CD14-positive monocyte (primary cell): ENCODE data around the gene JMJD1C. TPM values are rescaled to one million over a fixed set of nuclear protein-coding genes. Genes with fewer than 3 reads are reported as not detected.

ENCODE experiments used
- DNase-seq, 3 donors: peaks; one replicate each; pipeline ENCODE4 v3.0.0-alpha.2; 2011 to 2022
- H2AFZ ChIP-seq: 2 replicates; pipeline ENCODE4 v1.6.0; 2012; ENCODE audit warnings: mild to moderate bottlenecking, low read depth, low read length, inconsistent platforms; ENCODE audit not compliant: insufficient read depth, poor library complexity, severe bottlenecking
- H3K27ac ChIP-seq, 2 donors: 1 replicate in 1 of 2; 2 replicates in 1 of 2; pipeline ENCODE4 v1.5.1; 2012 to 2013; ENCODE audit warnings: low read length in 2 of 2, control low read depth in 1 of 2, inconsistent platforms in 1 of 2, low read depth in 1 of 2, mild to moderate bottlenecking in 1 of 2
- H3K27me3 ChIP-seq, 2 donors: one replicate each; pipeline versions ENCODE4 v1.6.0 to v1.6.1; 2011 to 2013; ENCODE audit warnings: low read length in 2 of 2; ENCODE audit not compliant: control insufficient read depth in 2 of 2, insufficient read depth in 2 of 2
- H3K36me3 ChIP-seq, 2 donors: replicated peaks in 1 of 2; 1 replicate in 1 of 2; 2 replicates in 1 of 2; pipeline versions ENCODE4 v1.5.1 to v1.6.1; 2012 to 2013; ENCODE audit warnings: low read length in 2 of 2, control low read depth in 1 of 2, inconsistent platforms in 1 of 2, mild to moderate bottlenecking in 1 of 2; ENCODE audit not compliant: insufficient read depth in 2 of 2, control insufficient read depth in 1 of 2
- H3K4me1 ChIP-seq, 2 donors: 1 replicate in 1 of 2; 2 replicates in 1 of 2; pipeline versions ENCODE4 v1.5.1 to v1.6.1; 2012 to 2013; ENCODE audit warnings: low read length in 2 of 2, control low read depth in 1 of 2, inconsistent platforms in 1 of 2, mild to moderate bottlenecking in 1 of 2, moderate library complexity in 1 of 2; ENCODE audit not compliant: insufficient read depth in 2 of 2, control insufficient read depth in 1 of 2
- H3K4me2 ChIP-seq: replicated peaks from 2 replicates; pipeline ENCODE3; 2012; ENCODE audit warnings: low read length, moderate library complexity, mild to moderate bottlenecking; ENCODE audit not compliant: poor library complexity, severe bottlenecking; ENCODE audit errors: extremely low read depth
- H3K4me3 ChIP-seq, 3 experiments: fragments of 200-600 bp in 1 of 3; sonication (generic) in 1 of 3; replicated peaks in 1 of 3; 1 replicate in 2 of 3; 2 replicates in 1 of 3; pipeline ENCODE4 v1.5.1; 2011 to 2013; ENCODE audit warnings: low read length in 3 of 3, mild to moderate bottlenecking in 3 of 3, control low read depth in 2 of 3, low read depth in 2 of 3, inconsistent platforms in 1 of 3, moderate library complexity in 1 of 3
- H3K79me2 ChIP-seq: 2 replicates; pipeline ENCODE4 v1.6.0; 2012; ENCODE audit warnings: mild to moderate bottlenecking, control low read depth, inconsistent platforms, low read length, moderate library complexity; ENCODE audit not compliant: insufficient read depth
- H3K9ac ChIP-seq: 2 replicates; pipeline ENCODE4 v1.6.0; 2017; ENCODE audit warnings: low read length, mild to moderate bottlenecking; ENCODE audit not compliant: insufficient read depth, poor library complexity, severe bottlenecking
- H3K9me3 ChIP-seq, 2 donors: replicated peaks in 1 of 2; 1 replicate in 1 of 2; 2 replicates in 1 of 2; pipeline versions ENCODE4 v1.5.1 to v1.6.1; 2012 to 2013; ENCODE audit warnings: low read length in 2 of 2, control low read depth in 1 of 2; ENCODE audit not compliant: control insufficient read depth in 1 of 2, insufficient read depth in 1 of 2
- H4K20me1 ChIP-seq: 2 replicates; pipeline ENCODE4 v1.6.0; 2012; ENCODE audit warnings: mild to moderate bottlenecking, low read length, control low read depth, moderate library complexity; ENCODE audit not compliant: insufficient read depth
- H3K27ac Mint-ChIP-seq, 7 donors: one replicate each; pipeline ENCODE4 v1.8.0; 2020; ENCODE audit warnings: mild to moderate bottlenecking in 7 of 7, mixed read lengths in 7 of 7, moderate library complexity in 6 of 7, inconsistent platforms in 2 of 7
- H3K27me3 Mint-ChIP-seq, 3 donors: one replicate each; pipeline ENCODE4 v1.8.0; 2021 to 2022; ENCODE audit warnings: low read depth in 3 of 3, mild to moderate bottlenecking in 3 of 3, mixed read lengths in 3 of 3, moderate library complexity in 3 of 3, inconsistent platforms in 1 of 3
- H3K36me3 Mint-ChIP-seq, 2 donors: one replicate each; pipeline ENCODE4 v1.8.0; 2020; ENCODE audit warnings: mixed read lengths in 2 of 2, inconsistent platforms in 1 of 2, mild to moderate bottlenecking in 1 of 2
- H3K4me1 Mint-ChIP-seq: one replicate; pipeline ENCODE4 v1.8.0; 2020; ENCODE audit warnings: mild to moderate bottlenecking, mixed read lengths
- H3K4me3 Mint-ChIP-seq, 2 donors: one replicate each; pipeline ENCODE4 v1.8.0; 2020; ENCODE audit warnings: mild to moderate bottlenecking in 2 of 2, mixed read lengths in 2 of 2, moderate library complexity in 1 of 2
- H3K9me3 Mint-ChIP-seq, 7 donors: one replicate each; pipeline ENCODE4 v1.8.0; 2020 to 2022; ENCODE audit warnings: mixed read lengths in 7 of 7, mild to moderate bottlenecking in 6 of 7, moderate library complexity in 6 of 7, inconsistent platforms in 2 of 7
- CTCF ChIP-seq: fragments of 200-600 bp; IDR thresholded peaks from one replicate; pipeline ENCODE4 v1.8.0; 2022; ENCODE audit warnings: antibody characterized with exemption, mild to moderate bottlenecking
- whole genome bisulfite sequencing: methylation state at CpG from one replicate; pipeline ENCODE4 v1.1.5; 2013; ENCODE audit warnings: missing lambda C conversion rate; ENCODE audit not compliant: insufficient coverage; 5-methylcytosine and 5-hydroxymethylcytosine counted together
- intact Hi-C, 2 donors: fragments of 100-400 bp; cut with micrococcal nuclease; formaldehyde crosslinking; loops; one replicate each; pipeline versions ENCODE4 v1.15.0 to v1.15.1; 2023
- polyA plus RNA-seq, 3 donors: library from polyadenylated mRNA; depleted of rRNA in 1 of 3; unstranded in 2 of 3; stranded (reverse) in 1 of 3; fragments of 300-500 nt in 2 of 3; fragments of >200 nt in 1 of 3; fragmentation: Illumina TruSeq in 2 of 3; gene quantifications; 1 replicate in 2 of 3; 2 replicates in 1 of 3; pipeline ENCODE4 v1.2.3, GENCODE V29; 2012 to 2021

JMJD1C gene
- polyA plus RNA-seq, 3 donors: 27.8 to 84.8 (median 46.5) TPM

GRCh38 chr10:63318491-63318890 is 147.3 kb downstream of the JMJD1C start:
- H3K27ac ChIP-seq: no peak overlapping the region
- H3K4me3 ChIP-seq: no peak overlapping the region
- H3K4me1 ChIP-seq: no peaks in the 10 kb centered on the region
- H3K4me3 Mint-ChIP-seq: no peak overlapping the region
- H3K27me3 Mint-ChIP-seq: no peaks in the 10 kb centered on the region
- peaks cover 3% of the 10 kb centered on the region for H3K4me1 Mint-ChIP-seq
- no peaks in the 10 kb centered on the region for H3K27me3 ChIP-seq
- H4K20me1 ChIP-seq: peaks cover 1% of the 10 kb centered on the region
- H2AFZ ChIP-seq: no peak overlapping the region
- no peak overlapping the region for H3K9ac ChIP-seq
- H3K79me2 ChIP-seq: no peaks in the 10 kb centered on the region
- H3K9me3 ChIP-seq: no peaks in the 10 kb centered on the region
- peaks cover 11 to 25% of the 10 kb centered on the region in 2 donors for H3K36me3 Mint-ChIP-seq
- TF ChIP-seq CTCF: no peak
- DNase-seq: no peak
- no CpG with 5 or more reads among the region's 3 CpGs for WGBS
- no peak overlapping the region for H3K4me2 ChIP-seq
- H3K9me3 Mint-ChIP-seq: peaks cover 0 to 4% (median 0%) of the 10 kb centered on the region in 7 donors
- H3K36me3 ChIP-seq: no peaks in the 10 kb centered on the region
- intact Hi-C loops: no loop called here
- H3K27ac Mint-ChIP-seq: no peak overlapping the region

GRCh38 chr10:63314020-63314419 is 151.8 kb downstream of the JMJD1C start:
- no CpG with 5 or more reads among the region's 1 CpG for whole genome bisulfite sequencing
- DNase-seq: no peak
- no peak for TF ChIP-seq CTCF
- peaks cover 3% of the 10 kb centered on the region for H3K4me1 Mint-ChIP-seq
- peaks cover 0 to 4% (median 0%) of the 10 kb centered on the region in 7 donors for H3K9me3 Mint-ChIP-seq
- intact Hi-C loops: no loop called here
- no peak overlapping the region for H3K4me3 Mint-ChIP-seq
- H2AFZ ChIP-seq: no peak overlapping the region
- H3K27me3 Mint-ChIP-seq: no peaks in the 10 kb centered on the region
- H3K79me2 ChIP-seq: no peaks in the 10 kb centered on the region
- no peaks in the 10 kb centered on the region for H3K27me3 ChIP-seq
- H3K27ac Mint-ChIP-seq: peak overlapping the region in 1 of 7 donors; percentile 31
- H3K4me2 ChIP-seq: no peak overlapping the region
- H4K20me1 ChIP-seq: peaks cover 4% of the 10 kb centered on the region
- H3K36me3 Mint-ChIP-seq: peaks cover 9 to 18% of the 10 kb centered on the region in 2 donors
- no peaks in the 10 kb centered on the region for H3K4me1 ChIP-seq
- H3K36me3 ChIP-seq: no peaks in the 10 kb centered on the region
- no peak overlapping the region for H3K27ac ChIP-seq
- H3K9ac ChIP-seq: no peak overlapping the region
- no peak overlapping the region for H3K4me3 ChIP-seq
- H3K9me3 ChIP-seq: no peaks in the 10 kb centered on the region
